IPS-18a (cell line): Measurements from ENCODE around the gene VWC2L.

Source experiments
- H3K27ac ChIP-seq: one replicate; pipeline ENCODE4 v1.5.1; 2013; ENCODE audit warnings: low read length
- H3K27me3 ChIP-seq: one replicate; pipeline ENCODE4 v1.6.1; 2013; ENCODE audit warnings: mild to moderate bottlenecking, low read length; ENCODE audit not compliant: control insufficient read depth, insufficient read depth
- H3K36me3 ChIP-seq: one replicate; pipeline ENCODE4 v1.6.1; 2013; ENCODE audit warnings: low read depth, low read length; ENCODE audit not compliant: control insufficient read depth
- H3K4me1 ChIP-seq: one replicate; pipeline ENCODE4 v1.6.1; 2013; ENCODE audit warnings: low read depth, low read length; ENCODE audit not compliant: control insufficient read depth
- H3K4me3 ChIP-seq: one replicate; pipeline ENCODE4 v1.5.1; 2013; ENCODE audit warnings: low read length
- H3K9ac ChIP-seq: one replicate; pipeline ENCODE4 v1.6.1; 2013; ENCODE audit warnings: mild to moderate bottlenecking, low read length, moderate library complexity
- H3K9me3 ChIP-seq: one replicate; pipeline ENCODE4 v1.6.1; 2013; ENCODE audit warnings: low read depth, low read length; ENCODE audit not compliant: control insufficient read depth

VWC2L gene

GRCh38 chr2:214569419-214570035 lies 158.7 kb downstream of the VWC2L start:
- no peaks in the 10 kb centered on the region for H3K27me3 ChIP-seq
- H3K9ac ChIP-seq = no peak overlapping the region
- H3K9me3 ChIP-seq = no peaks in the 10 kb centered on the region
- no peaks in the 10 kb centered on the region for H3K4me1 ChIP-seq
- H3K4me3 ChIP-seq = no peak overlapping the region
- H3K27ac ChIP-seq = no peak overlapping the region
- H3K36me3 ChIP-seq = no peaks in the 10 kb centered on the region

GRCh38 chr2:214574084-214574781 lies 163.4 kb downstream of the VWC2L start:
- H3K9me3 ChIP-seq = no peaks in the 10 kb centered on the region
- H3K4me3 ChIP-seq = no peak overlapping the region
- H3K9ac ChIP-seq = no peak overlapping the region
- H3K4me1 ChIP-seq = no peaks in the 10 kb centered on the region
- no peaks in the 10 kb centered on the region for H3K27me3 ChIP-seq
- H3K36me3 ChIP-seq = no peaks in the 10 kb centered on the region
- H3K27ac ChIP-seq = no peak overlapping the region

DNA sequence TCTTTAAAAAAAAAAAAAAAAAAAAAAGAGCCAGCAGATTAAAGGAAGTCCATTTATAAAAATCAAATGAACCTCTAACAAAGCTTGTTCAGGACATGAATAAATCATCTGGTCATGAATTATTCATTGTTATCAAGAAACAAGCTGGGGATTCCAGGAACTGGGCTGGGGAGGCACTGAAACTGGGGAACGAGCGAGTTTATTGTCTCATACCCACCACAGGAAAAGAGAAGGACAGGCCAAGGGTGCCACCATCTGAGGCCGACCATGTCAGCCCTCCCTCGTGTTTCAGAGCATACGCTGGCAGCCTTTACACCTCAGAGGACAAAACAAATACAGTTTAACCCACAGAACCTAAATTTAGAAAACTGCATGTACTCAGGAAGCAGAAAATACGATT lies 164.2 kb downstream of the VWC2L start:
- Histone ChIP-seq H3K36me3 (no peaks in the 10 kb centered on the region), H3K4me1 (no peaks in the 10 kb centered on the region), H3K9ac (no peak overlapping the region), H3K4me3 (no peak overlapping the region), H3K9me3 (no peaks in the 10 kb centered on the region), H3K27me3 (no peaks in the 10 kb centered on the region), H3K27ac (no peak overlapping the region)

GRCh38 chr2:214575465-214575864 lies 164.6 kb downstream of the VWC2L start:
- H3K27me3 ChIP-seq = no peaks in the 10 kb centered on the region
- H3K9ac ChIP-seq = no peak overlapping the region
- no peak overlapping the region for H3K27ac ChIP-seq
- H3K9me3 ChIP-seq = no peaks in the 10 kb centered on the region
- no peak overlapping the region for H3K4me3 ChIP-seq
- no peaks in the 10 kb centered on the region for H3K4me1 ChIP-seq
- no peaks in the 10 kb centered on the region for H3K36me3 ChIP-seq

DNA sequence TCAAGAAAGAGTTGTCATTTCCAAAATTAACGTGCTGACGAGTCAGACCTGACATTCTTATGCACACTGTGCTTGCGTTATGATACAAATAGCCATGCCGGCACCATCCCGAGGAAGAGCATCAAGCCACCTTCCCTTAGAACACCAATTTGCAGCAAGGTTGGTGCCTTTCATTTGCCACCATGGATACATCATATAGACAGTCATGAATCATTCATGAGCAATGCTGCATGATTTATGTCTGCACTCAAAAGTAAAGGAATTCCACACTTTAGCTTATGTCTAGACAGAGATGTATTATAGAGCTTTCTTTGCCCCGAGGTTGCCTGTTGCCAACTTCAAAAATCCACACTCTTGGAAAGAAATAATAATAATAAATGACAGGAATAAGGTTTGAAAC lies 166.9 kb downstream of the VWC2L start:
- Histone ChIP-seq H3K27me3 (no peaks in the 10 kb centered on the region), H3K4me3 (no peak overlapping the region), H3K9ac (no peak overlapping the region), H3K27ac (no peak overlapping the region), H3K4me1 (no peaks in the 10 kb centered on the region), H3K9me3 (no peaks in the 10 kb centered on the region), H3K36me3 (no peaks in the 10 kb centered on the region)

GRCh38 chr2:214578442-214578841 lies 167.6 kb downstream of the VWC2L start:
- no peaks in the 10 kb centered on the region for H3K27me3 ChIP-seq
- no peak overlapping the region for H3K9ac ChIP-seq
- no peak overlapping the region for H3K4me3 ChIP-seq

GRCh38 chr2:214579035-214579434 lies 168.2 kb downstream of the VWC2L start:
- Histone ChIP-seq H3K27ac (no peak overlapping the region), H3K27me3 (no peaks in the 10 kb centered on the region), H3K4me1 (no peaks in the 10 kb centered on the region), H3K9me3 (no peaks in the 10 kb centered on the region), H3K9ac (no peak overlapping the region), H3K36me3 (no peaks in the 10 kb centered on the region), H3K4me3 (no peak overlapping the region)

More at GRCh38 chr2:214578442-214578841, 167.6 kb downstream of the VWC2L start:
- Histone ChIP-seq H3K9me3 (no peaks in the 10 kb centered on the region), H3K27ac (no peak overlapping the region), H3K4me1 (no peaks in the 10 kb centered on the region), H3K36me3 (no peaks in the 10 kb centered on the region)

GRCh38 chr2:214587442-214587841 lies 176.6 kb downstream of the VWC2L start:
- H3K4me1 ChIP-seq = no peaks in the 10 kb centered on the region
- H3K27ac ChIP-seq = no peak overlapping the region
- H3K36me3 ChIP-seq = no peaks in the 10 kb centered on the region
- no peaks in the 10 kb centered on the region for H3K9me3 ChIP-seq
- H3K27me3 ChIP-seq = peaks cover 23% of the 10 kb centered on the region
- H3K4me3 ChIP-seq = no peak overlapping the region
- no peak overlapping the region for H3K9ac ChIP-seq

DNA sequence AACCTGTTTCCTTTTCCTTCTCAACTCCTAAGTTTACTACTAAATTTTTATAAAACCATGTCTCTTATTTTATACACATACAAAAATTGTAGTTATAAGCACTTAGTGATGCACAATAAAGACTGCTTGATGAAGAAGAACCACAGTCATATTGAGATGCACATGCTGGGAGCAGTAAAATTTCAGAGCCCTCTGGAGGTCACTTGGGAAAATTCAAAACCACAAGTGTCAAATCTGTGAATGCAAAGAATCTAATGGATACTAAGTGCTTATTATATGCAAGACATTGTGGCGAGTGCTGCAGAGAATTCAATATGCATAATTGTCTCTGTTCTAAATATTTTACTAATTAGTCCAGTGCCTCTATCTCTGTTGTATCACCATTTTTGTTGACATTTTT lies 180.5 kb downstream of the VWC2L start:
- Histone ChIP-seq H3K27me3 (peaks cover 60% of the 10 kb centered on the region), H3K9ac (no peak overlapping the region), H3K9me3 (no peaks in the 10 kb centered on the region), H3K27ac (no peak overlapping the region), H3K36me3 (no peaks in the 10 kb centered on the region), H3K4me1 (no peaks in the 10 kb centered on the region), H3K4me3 (no peak overlapping the region)

- Histone ChIP-seq H3K4me1 (no peaks in the 10 kb centered on the region), H3K9me3 (no peaks in the 10 kb centered on the region), H3K36me3 (no peaks in the 10 kb centered on the region), H3K27ac (no peak overlapping the region), H3K27me3 (peaks cover 66% of the 10 kb centered on the region), H3K4me3 (no peak overlapping the region), H3K9ac (no peak overlapping the region)
Observed at GRCh38 chr2:214592011-214592410, 181.2 kb downstream of the VWC2L start.

- Histone ChIP-seq H3K4me1 (no peaks in the 10 kb centered on the region), H3K9ac (no peak overlapping the region), H3K27me3 (peaks cover 71% of the 10 kb centered on the region), H3K27ac (no peak overlapping the region), H3K9me3 (no peaks in the 10 kb centered on the region), H3K4me3 (no peak overlapping the region), H3K36me3 (no peaks in the 10 kb centered on the region)
Observed at GRCh38 chr2:214593727-214594126, 182.9 kb downstream of the VWC2L start.
